Measurements from ENCODE around the gene CYP27B1.

CYP27B1 gene

DNA sequence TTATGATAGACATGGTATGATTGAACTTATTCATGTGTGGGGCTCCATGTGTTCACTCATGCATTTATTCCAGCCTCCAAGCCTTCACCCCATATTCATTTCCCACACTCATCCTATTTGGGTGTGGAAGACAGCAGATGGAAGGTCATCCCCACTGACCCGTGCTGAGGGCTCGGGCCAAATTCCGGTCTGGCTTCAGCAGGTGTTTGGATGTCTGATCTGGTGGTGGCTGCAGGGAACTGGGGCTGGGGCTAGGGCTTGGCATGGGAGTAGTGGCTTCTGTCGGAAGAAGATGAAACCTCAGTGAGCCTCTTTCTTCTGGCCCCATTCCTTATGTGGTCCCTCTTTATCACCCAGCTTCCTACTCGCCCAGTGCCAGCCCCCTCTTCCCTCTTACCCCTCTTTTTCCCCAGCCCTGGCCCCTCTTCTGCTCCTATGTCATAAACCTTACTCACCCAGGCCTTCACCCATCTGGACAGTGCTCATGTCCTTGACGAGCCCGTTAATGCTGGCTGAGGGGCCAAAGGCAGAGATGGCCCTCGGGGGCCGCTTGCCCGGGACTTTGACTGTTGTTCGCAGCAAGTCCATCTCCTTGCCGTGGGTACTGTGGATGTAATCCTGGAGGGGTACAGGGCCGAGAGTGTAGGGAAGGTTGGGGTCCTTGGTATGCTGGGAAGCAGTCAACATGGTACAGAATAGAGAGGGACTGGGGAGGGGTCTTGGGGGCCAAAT lies 36.4 kb downstream of the CYP27B1 start:
- TF ChIP-seq, protein P1, sequence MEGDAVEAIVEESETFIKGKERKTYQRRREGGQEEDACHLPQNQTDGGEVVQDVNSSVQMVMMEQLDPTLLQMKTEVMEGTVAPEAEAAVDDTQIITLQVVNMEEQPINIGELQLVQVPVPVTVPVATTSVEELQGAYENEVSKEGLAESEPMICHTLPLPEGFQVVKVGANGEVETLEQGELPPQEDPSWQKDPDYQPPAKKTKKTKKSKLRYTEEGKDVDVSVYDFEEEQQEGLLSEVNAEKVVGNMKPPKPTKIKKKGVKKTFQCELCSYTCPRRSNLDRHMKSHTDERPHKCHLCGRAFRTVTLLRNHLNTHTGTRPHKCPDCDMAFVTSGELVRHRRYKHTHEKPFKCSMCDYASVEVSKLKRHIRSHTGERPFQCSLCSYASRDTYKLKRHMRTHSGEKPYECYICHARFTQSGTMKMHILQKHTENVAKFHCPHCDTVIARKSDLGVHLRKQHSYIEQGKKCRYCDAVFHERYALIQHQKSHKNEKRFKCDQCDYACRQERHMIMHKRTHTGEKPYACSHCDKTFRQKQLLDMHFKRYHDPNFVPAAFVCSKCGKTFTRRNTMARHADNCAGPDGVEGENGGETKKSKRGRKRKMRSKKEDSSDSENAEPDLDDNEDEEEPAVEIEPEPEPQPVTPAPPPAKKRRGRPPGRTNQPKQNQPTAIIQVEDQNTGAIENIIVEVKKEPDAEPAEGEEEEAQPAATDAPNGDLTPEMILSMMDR (IDR thresholded peaks at IDR 0.05; ENCODE audit: unreplicated experiment in 3 of 3) = no peak
- peaks cover 12% of the 10 kb centered on the region for H3K36me3 Mint-ChIP-seq (ENCODE audit: low read depth)
- no peaks in the 10 kb centered on the region for H3K9me3 Mint-ChIP-seq
- H3K27ac Mint-ChIP-seq = no peak overlapping the region
- H3K27me3 Mint-ChIP-seq (ENCODE audit: low read depth) = peaks cover 96% of the 10 kb centered on the region
- H3K4me3 Mint-ChIP-seq = no peak overlapping the region
- peaks cover 18% of the 10 kb centered on the region for H3K4me1 Mint-ChIP-seq

DNA sequence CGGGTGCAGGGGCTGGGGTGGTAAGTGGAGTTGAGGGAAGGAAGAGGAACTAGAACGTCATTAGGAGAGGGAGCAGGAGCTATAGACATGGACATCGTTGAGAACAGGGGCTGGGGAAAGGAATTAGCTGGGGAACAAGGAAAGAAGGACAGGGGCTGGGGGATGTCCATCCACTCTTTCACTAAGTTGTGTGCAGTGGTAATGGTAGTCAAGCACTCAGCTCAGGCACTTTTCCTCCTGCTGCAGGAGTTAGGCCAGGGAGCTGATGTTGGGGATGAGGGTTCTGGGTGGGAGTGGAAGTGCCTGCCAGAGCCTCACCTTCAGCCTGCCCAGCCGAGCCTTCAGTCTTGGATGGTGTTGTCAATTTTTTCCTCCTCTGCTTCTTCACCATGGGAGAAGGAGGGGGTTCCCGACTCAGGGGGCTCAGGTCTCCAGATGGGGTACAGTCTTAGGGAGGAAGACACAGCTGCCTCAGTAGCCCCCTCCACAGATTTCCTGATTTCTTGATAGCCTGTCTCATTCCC lies 37.5 kb downstream of the CYP27B1 start:
- H3K27ac Mint-ChIP-seq = no peak overlapping the region
- peaks cover 12% of the 10 kb centered on the region for H3K36me3 Mint-ChIP-seq (ENCODE audit: low read depth)
- peak overlapping the region in 2 of 3 experiments; percentile 18 to 53 for H3K4me3 Mint-ChIP-seq
- peaks cover 7% of the 10 kb centered on the region for H3K4me1 Mint-ChIP-seq
- peaks cover 96% of the 10 kb centered on the region for H3K27me3 Mint-ChIP-seq (ENCODE audit: low read depth)
- H3K9me3 Mint-ChIP-seq = no peaks in the 10 kb centered on the region
- TF ChIP-seq, protein P1 (IDR thresholded peaks at IDR 0.05; ENCODE audit: unreplicated experiment in 3 of 3) = no peak

- H3K4me3 Mint-ChIP-seq = peak overlapping the region; percentile 48 to 70 (median 61)
- no peaks in the 10 kb centered on the region for H3K9me3 Mint-ChIP-seq
- TF ChIP-seq, protein P1 (IDR thresholded peaks at IDR 0.05; ENCODE audit: unreplicated experiment in 3 of 3) = no peak
- peaks cover 12% of the 10 kb centered on the region for H3K36me3 Mint-ChIP-seq (ENCODE audit: low read depth)
- peaks cover 5% of the 10 kb centered on the region for H3K4me1 Mint-ChIP-seq
- peaks cover 96% of the 10 kb centered on the region for H3K27me3 Mint-ChIP-seq (ENCODE audit: low read depth)
- no peak overlapping the region for H3K27ac Mint-ChIP-seq
These were observed 39.0 kb downstream of the CYP27B1 start for GRCh38 chr12:57727758-57728395.

- Mint-ChIP-seq H3K36me3 (ENCODE audit: low read depth) (peaks cover 12% of the 10 kb centered on the region), H3K27ac (no peak overlapping the region), H3K9me3 (no peaks in the 10 kb centered on the region), H3K27me3 (ENCODE audit: low read depth) (peaks cover 92% of the 10 kb centered on the region), H3K4me3 (peak overlapping the region; percentile 55 to 70 (median 61)), H3K4me1 (peaks cover 5% of the 10 kb centered on the region)
- TF ChIP-seq, protein P1 (IDR thresholded peaks at IDR 0.05; ENCODE audit: unreplicated experiment in 3 of 3) = no peak
These were observed 39.8 kb downstream of the CYP27B1 start for GRCh38 chr12:57726884-57727757.

GRCh38 chr12:57726151-57726883 lies 40.6 kb downstream of the CYP27B1 start:
- H3K4me3 Mint-ChIP-seq = peak overlapping the region; percentile 85 to 92 (median 90)
- H3K9me3 Mint-ChIP-seq = no peaks in the 10 kb centered on the region
- TF ChIP-seq, protein P1 (IDR thresholded peaks at IDR 0.05; ENCODE audit: unreplicated experiment in 3 of 3) = peak; percentile 60 to 64 (median 62)
- peaks cover 1% of the 10 kb centered on the region for H3K4me1 Mint-ChIP-seq
- H3K27me3 Mint-ChIP-seq (ENCODE audit: low read depth) = peaks cover 84% of the 10 kb centered on the region
- H3K27ac Mint-ChIP-seq = peak overlapping the region in 1 of 3 experiments; percentile 74
- peaks cover 15% of the 10 kb centered on the region for H3K36me3 Mint-ChIP-seq (ENCODE audit: low read depth)
